Thymus (tissue), 14 donors: Measurements from ENCODE around the gene SRSF1. TPM values are rescaled to one million over a fixed set of nuclear protein-coding genes. Genes with fewer than 3 reads are reported as not detected.
A peak's percentile ranks its signal among the peaks of the same experiment; 100 is the strongest.

Experiments
- DNase-seq, 9 donors: peaks; one replicate each; pipeline ENCODE4 v3.0.0-alpha.2; 2013; ENCODE audit warnings: low spot score in 9 of 9, low read depth in 6 of 9, missing footprints in 1 of 9
- H3K27ac ChIP-seq, 2 donors: one replicate each; pipeline ENCODE4 v1.5.1; 2013; ENCODE audit warnings: control low read depth in 1 of 2, low read depth in 1 of 2, low read length in 1 of 2, mild to moderate bottlenecking in 1 of 2, moderate library complexity in 1 of 2
- H3K27me3 ChIP-seq, 2 donors: one replicate each; pipeline ENCODE4 v1.5.1; 2013; ENCODE audit warnings: low read length in 1 of 2; ENCODE audit not compliant: control insufficient read depth in 2 of 2, insufficient read depth in 1 of 2
- H3K36me3 ChIP-seq, 2 donors: one replicate each; pipeline ENCODE4 v1.5.1; 2013; ENCODE audit warnings: low read length in 1 of 2, mild to moderate bottlenecking in 1 of 2, moderate library complexity in 1 of 2; ENCODE audit not compliant: control insufficient read depth in 2 of 2, insufficient read depth in 2 of 2
- H3K4me1 ChIP-seq, 2 donors: one replicate each; pipeline ENCODE4 v1.5.1; 2013; ENCODE audit warnings: low read length in 2 of 2; ENCODE audit not compliant: control insufficient read depth in 2 of 2, insufficient read depth in 2 of 2
- H3K4me3 ChIP-seq, 2 donors: one replicate each; pipeline ENCODE4 v1.5.1; 2013; ENCODE audit warnings: low read length in 2 of 2, control low read depth in 1 of 2, mild to moderate bottlenecking in 1 of 2
- H3K9me3 ChIP-seq, 2 donors: one replicate each; pipeline ENCODE4 v1.5.1; 2013; ENCODE audit warnings: low read length in 1 of 2, mild to moderate bottlenecking in 1 of 2; ENCODE audit not compliant: control insufficient read depth in 2 of 2, insufficient read depth in 1 of 2
- WGBS: extraction: QIAGEN DNeasy Blood & Tissue Kit; methylation state at CpG from one replicate; pipeline ENCODE4 v1.1.7; 2013; 5-methylcytosine and 5-hydroxymethylcytosine counted together
- long read RNA-seq, 10 donors: transcript quantifications; one replicate each; lab custom pipeline, GENCODE V29; 2026
- polyA plus RNA-seq: library from polyadenylated mRNA; stranded (reverse); fragments of 200-250 nt; gene quantifications from one replicate; pipeline ENCODE4 v1.2.3, GENCODE V29; 2013
- total RNA-seq: library from RNA; stranded (reverse); fragments of 120-200 nt; gene quantifications from one replicate; pipeline ENCODE4 v1.2.4, GENCODE V29; 2013
- donor health status: healthy.

Gene SRSF1
- 307 TPM for total RNA-seq
- 104 TPM for polyA plus RNA-seq
- long read RNA-seq, donor 1, transcript SRSF1-201 (4 exons, 1,513 nt) = major isoform, 11 of 17 reads
- long read RNA-seq, donor 1, partial matches to known transcripts = 0 of 17 reads
- long read RNA-seq, donor 1, other reads (novel, unspliced or antisense) = 0 of 17 reads
- long read RNA-seq, donor 2 = 0 reads
- long read RNA-seq, donor 3, transcript SRSF1-202 (2 exons, 689 nt) = minor isoform, 9 of 153 reads
- long read RNA-seq, donor 3, transcript SRSF1-204 (4 exons, 1,720 nt) = minor isoform, 13 of 153 reads
- long read RNA-seq, donor 3, transcript SRSF1-205 (3 exons, 3,117 nt) = minor isoform, 20 of 153 reads
- long read RNA-seq, donor 3, transcript SRSF1-201 (4 exons, 1,513 nt) = major isoform, 99 of 153 reads
- long read RNA-seq, donor 3, partial matches to known transcripts = 8 of 153 reads
- long read RNA-seq, donor 3, other reads (novel, unspliced or antisense) = 0 of 153 reads
- long read RNA-seq, donor 4, transcript SRSF1-204 (4 exons, 1,720 nt) = minor isoform, 5 of 60 reads
- long read RNA-seq, donor 4, transcript SRSF1-202 (2 exons, 689 nt) = minor isoform, 5 of 60 reads
- long read RNA-seq, donor 4, transcript SRSF1-205 (3 exons, 3,117 nt) = minor isoform, 11 of 60 reads
- long read RNA-seq, donor 4, transcript SRSF1-201 (4 exons, 1,513 nt) = major isoform, 39 of 60 reads
- long read RNA-seq, donor 4, partial matches to known transcripts = 0 of 60 reads
- long read RNA-seq, donor 4, other reads (novel, unspliced or antisense) = 0 of 60 reads
- long read RNA-seq, donor 5, transcript SRSF1-202 (2 exons, 689 nt) = minor isoform, 10 of 171 reads
- long read RNA-seq, donor 5, transcript SRSF1-204 (4 exons, 1,720 nt) = minor isoform, 15 of 171 reads
- long read RNA-seq, donor 5, transcript SRSF1-205 (3 exons, 3,117 nt) = minor isoform, 25 of 171 reads
- long read RNA-seq, donor 5, transcript SRSF1-201 (4 exons, 1,513 nt) = major isoform, 110 of 171 reads
- long read RNA-seq, donor 5, partial matches to known transcripts = 0 of 171 reads
- long read RNA-seq, donor 5, other reads (novel, unspliced or antisense) = 9 of 171 reads
- long read RNA-seq, donor 6, transcript SRSF1-201 (4 exons, 1,513 nt) = major isoform, 55 of 80 reads
- long read RNA-seq, donor 6, transcript SRSF1-205 (3 exons, 3,117 nt) = minor isoform, 14 of 80 reads
- long read RNA-seq, donor 6, transcript SRSF1-204 (4 exons, 1,720 nt) = minor isoform, 7 of 80 reads
- long read RNA-seq, donor 6, partial matches to known transcripts = 0 of 80 reads
- long read RNA-seq, donor 6, other reads (novel, unspliced or antisense) = 0 of 80 reads
- long read RNA-seq, donor 7, transcript SRSF1-201 (4 exons, 1,513 nt) = major isoform, 63 of 90 reads
- long read RNA-seq, donor 7, transcript SRSF1-205 (3 exons, 3,117 nt) = minor isoform, 17 of 90 reads
- long read RNA-seq, donor 7, transcript SRSF1-202 (2 exons, 689 nt) = minor isoform, 5 of 90 reads
- long read RNA-seq, donor 7, transcript SRSF1-204 (4 exons, 1,720 nt) = minor isoform, 5 of 90 reads
- long read RNA-seq, donor 7, partial matches to known transcripts = 0 of 90 reads
- long read RNA-seq, donor 7, other reads (novel, unspliced or antisense) = 0 of 90 reads
- long read RNA-seq, donor 8, transcript SRSF1-205 (3 exons, 3,117 nt) = minor isoform, 8 of 43 reads
- long read RNA-seq, donor 8, transcript SRSF1-201 (4 exons, 1,513 nt) = major isoform, 31 of 43 reads
- long read RNA-seq, donor 8, partial matches to known transcripts = 0 of 43 reads
- long read RNA-seq, donor 8, other reads (novel, unspliced or antisense) = 0 of 43 reads
- long read RNA-seq, donor 9, transcript SRSF1-204 (4 exons, 1,720 nt) = minor isoform, 5 of 87 reads
- long read RNA-seq, donor 9, transcript SRSF1-201 (4 exons, 1,513 nt) = major isoform, 62 of 87 reads
- long read RNA-seq, donor 9, transcript SRSF1-202 (2 exons, 689 nt) = minor isoform, 10 of 87 reads
- long read RNA-seq, donor 9, transcript SRSF1-205 (3 exons, 3,117 nt) = minor isoform, 10 of 87 reads
- long read RNA-seq, donor 9, partial matches to known transcripts = 0 of 87 reads
- long read RNA-seq, donor 9, other reads (novel, unspliced or antisense) = 0 of 87 reads
- long read RNA-seq, donor 10, transcript SRSF1-205 (3 exons, 3,117 nt) = minor isoform, 6 of 59 reads
- long read RNA-seq, donor 10, transcript SRSF1-201 (4 exons, 1,513 nt) = major isoform, 49 of 59 reads
- long read RNA-seq, donor 10, partial matches to known transcripts = 0 of 59 reads
- long read RNA-seq, donor 10, other reads (novel, unspliced or antisense) = 0 of 59 reads

GRCh38 chr17:58006924-58007780, at the start of gene SRSF1:
SRSF1 (minus strand) TSS chr17:58007246; CDS start chr17:58007137, 109 bp downstream.
- Histone ChIP-seq H3K36me3 (peaks cover 3 to 38% of the 10 kb centered on the region in 2 donors), H3K27ac (peak within 1 kb of the TSS; percentile 93 to 95), H3K9me3 (peaks cover 0 to 5% of the 10 kb centered on the region in 2 donors), H3K27me3 (no peaks in the 10 kb centered on the region), H3K4me1 (peaks cover 12 to 23% of the 10 kb centered on the region in 2 donors), H3K4me3 (peak within 1 kb of the TSS; percentile 68 to 89)
- under 1% methylated on average over 86 of the region's 86 CpGs for WGBS
- peak; percentile 97 to 100 (median 99) for DNase-seq

- Histone ChIP-seq H3K36me3 (no peaks in the 10 kb centered on the region), H3K27ac (no peak overlapping the region), H3K9me3 (no peaks in the 10 kb centered on the region), H3K4me3 (no peak overlapping the region), H3K27me3 (peaks cover 0 to 2% of the 10 kb centered on the region in 2 donors), H3K4me1 (peaks cover 0 to 4% of the 10 kb centered on the region in 2 donors)
- DNase-seq = no peak
These were observed 49.4 kb upstream of the SRSF1 start for GRCh38 chr17:58056476-58056875.

DNA sequence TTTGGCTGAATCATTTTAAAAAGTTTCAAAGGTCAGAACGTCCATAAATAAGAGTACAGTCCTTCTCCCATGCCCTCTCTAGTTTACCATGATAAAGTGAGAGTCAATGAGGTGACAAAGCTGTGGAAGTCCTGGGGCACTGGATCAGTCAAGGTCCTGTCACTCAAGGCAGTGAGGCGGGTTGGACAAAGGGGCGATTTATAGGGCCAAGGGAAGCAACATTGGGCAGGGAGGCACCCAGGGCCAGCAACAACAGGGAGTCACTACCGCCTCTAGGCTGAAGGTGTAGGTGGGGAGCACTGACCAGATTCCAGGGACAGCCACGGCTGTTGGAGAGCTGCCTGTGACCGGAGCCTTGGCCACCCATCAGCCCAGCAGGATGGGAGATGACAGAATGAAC, 47.6 kb upstream of the SRSF1 start:
- Histone ChIP-seq H3K27me3 (no peaks in the 10 kb centered on the region), H3K4me3 (no peak overlapping the region), H3K27ac (no peak overlapping the region), H3K4me1 (no peaks in the 10 kb centered on the region), H3K9me3 (no peaks in the 10 kb centered on the region), H3K36me3 (no peaks in the 10 kb centered on the region)
- WGBS = 93% methylated on average over 6 of the region's 6 CpGs
- no peak for DNase-seq

DNA sequence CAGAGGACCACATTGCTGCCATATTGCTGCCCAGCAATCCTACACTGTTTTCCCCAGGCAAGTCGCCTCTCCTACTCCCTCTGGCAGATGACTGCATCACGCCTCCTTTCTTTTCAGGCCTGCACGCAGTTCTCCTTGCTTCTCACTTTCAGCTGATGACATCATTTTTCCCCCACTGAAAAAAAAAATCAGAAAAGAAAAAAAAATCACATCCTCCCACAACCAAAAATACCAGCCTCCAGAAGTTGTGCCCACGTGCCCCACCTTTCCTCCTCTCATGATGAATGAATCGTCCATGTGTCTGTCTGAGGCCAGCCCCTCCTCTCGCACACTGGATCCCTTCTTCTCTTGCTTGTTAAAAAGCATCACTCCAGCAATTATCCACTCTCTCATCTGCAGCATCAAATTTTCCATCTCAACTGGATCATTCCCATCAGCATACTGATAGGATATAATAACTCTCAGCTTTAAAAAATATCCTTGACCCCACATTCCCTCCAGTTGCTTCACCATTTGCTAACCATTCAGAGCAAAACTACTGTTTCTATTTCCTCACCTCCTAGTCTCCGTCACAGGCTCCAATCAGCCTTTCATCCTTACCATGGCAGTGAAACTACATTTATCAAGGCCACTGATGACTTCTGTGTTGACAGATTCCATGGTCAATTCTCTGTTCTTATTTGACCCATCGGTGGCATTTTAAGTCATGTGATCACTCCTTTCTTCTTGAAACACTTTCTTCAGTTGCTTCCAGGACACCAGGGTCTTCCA, 46.1 kb upstream of the SRSF1 start:
- no peaks in the 10 kb centered on the region for H3K27me3 ChIP-seq
- DNase-seq = no peak
- H3K27ac ChIP-seq = no peak overlapping the region
- no peaks in the 10 kb centered on the region for H3K4me1 ChIP-seq
- 78% methylated on average over 8 of the region's 8 CpGs for WGBS
- no peak overlapping the region for H3K4me3 ChIP-seq
- no peaks in the 10 kb centered on the region for H3K9me3 ChIP-seq
- H3K36me3 ChIP-seq = no peaks in the 10 kb centered on the region

DNA sequence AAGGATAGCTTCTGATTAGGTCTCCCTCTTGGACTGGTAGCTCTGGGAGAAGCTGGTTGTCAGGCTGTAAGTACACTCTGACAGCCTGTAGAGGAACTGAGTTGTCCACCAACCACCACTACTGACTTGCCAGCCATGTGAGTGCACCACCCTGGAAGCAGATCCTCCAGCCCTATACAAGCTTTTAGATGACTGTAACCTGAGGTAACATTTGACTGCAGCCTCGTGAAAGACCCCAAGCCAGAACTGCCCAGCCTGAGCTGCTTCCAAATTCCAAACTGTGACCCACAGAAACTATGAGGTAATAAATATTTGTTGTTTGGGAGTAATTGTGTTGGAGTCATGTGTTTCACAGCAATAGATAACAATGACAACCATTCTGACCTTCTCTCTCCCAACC, 45.4 kb upstream of the SRSF1 start:
- Histone ChIP-seq H3K9me3 (no peaks in the 10 kb centered on the region), H3K36me3 (no peaks in the 10 kb centered on the region), H3K4me3 (no peak overlapping the region), H3K4me1 (no peaks in the 10 kb centered on the region), H3K27me3 (no peaks in the 10 kb centered on the region), H3K27ac (no peak overlapping the region)
- WGBS = 42% methylated on average over 1 of the region's 1 CpG
- DNase-seq = no peak

GRCh38 chr17:58051468-58051867, 44.4 kb upstream of the SRSF1 start:
- Histone ChIP-seq H3K36me3 (no peaks in the 10 kb centered on the region), H3K4me1 (no peaks in the 10 kb centered on the region), H3K4me3 (no peak overlapping the region), H3K9me3 (no peaks in the 10 kb centered on the region), H3K27ac (no peak overlapping the region), H3K27me3 (peaks cover 0 to 7% of the 10 kb centered on the region in 2 donors)
- DNase-seq = no peak
- WGBS = 91% methylated on average over 1 of the region's 1 CpG

GRCh38 chr17:58050966-58051365, 43.9 kb upstream of the SRSF1 start:
- Histone ChIP-seq H3K27me3 (peaks cover 0 to 8% of the 10 kb centered on the region in 2 donors), H3K4me3 (no peak overlapping the region), H3K27ac (no peak overlapping the region), H3K4me1 (no peaks in the 10 kb centered on the region), H3K36me3 (no peaks in the 10 kb centered on the region), H3K9me3 (no peaks in the 10 kb centered on the region)
- 99% methylated on average over 2 of the region's 2 CpGs for WGBS
- DNase-seq = no peak
